ENCODE data around the gene AP1B1.
"Not testable (repeated sequence)": the region's sequence is repeated elsewhere in the genome, so short reads cannot be mapped to it uniquely, and the experiment has no call there.

AP1B1 gene

GRCh38 chr22:29387921-29388758 is at the start of gene AP1B1:
AP1B1 (minus strand) TSS chr22:29388570; CDS start chr22:29367243, 21,327 bp downstream.
- DNase-seq: peak; percentile 71

GRCh38 chr22:29435236-29436136 is 47.1 kb upstream of the AP1B1 start:
- no peak for DNase-seq

GRCh38 chr22:29434288-29434687 is 45.9 kb upstream of the AP1B1 start:
- no peak for DNase-seq

- DNase-seq: no peak
Measured at GRCh38 chr22:29433856-29434255, 45.5 kb upstream of the AP1B1 start.

- no peak for DNase-seq
Measured at GRCh38 chr22:29431986-29432385, 43.6 kb upstream of the AP1B1 start.

- no peak for DNase-seq
Measured at GRCh38 chr22:29427176-29427760, 38.9 kb upstream of the AP1B1 start.

- DNase-seq: no peak
Measured at GRCh38 chr22:29426476-29426875, 38.1 kb upstream of the AP1B1 start.

GRCh38 chr22:29418704-29419103 is 30.3 kb upstream of the AP1B1 start:
- DNase-seq: not testable (repeated sequence)

GRCh38 chr22:29414951-29415591 is 26.7 kb upstream of the AP1B1 start:
- peak; percentile 7 for DNase-seq

GRCh38 chr22:29412772-29413171 is 24.4 kb upstream of the AP1B1 start:
- DNase-seq: not testable (repeated sequence)

GRCh38 chr22:29411569-29412211 is 23.3 kb upstream of the AP1B1 start:
- not testable (repeated sequence) for DNase-seq

GRCh38 chr22:29408940-29409339 is 20.6 kb upstream of the AP1B1 start:
- no peak for DNase-seq

- DNase-seq: not testable (repeated sequence)
Measured at GRCh38 chr22:29401538-29401937, 13.2 kb upstream of the AP1B1 start.

- no peak for DNase-seq
Measured at GRCh38 chr22:29400576-29400975, 12.2 kb upstream of the AP1B1 start.

GRCh38 chr22:29397791-29398190 is 9.4 kb upstream of the AP1B1 start:
- no peak for DNase-seq

GRCh38 chr22:29396126-29396525 is 7.8 kb upstream of the AP1B1 start:
- DNase-seq: no peak

GRCh38 chr22:29394931-29395581 is 6.7 kb upstream of the AP1B1 start:
- peak; percentile 61 for DNase-seq

GRCh38 chr22:29393019-29393608 is 4.7 kb upstream of the AP1B1 start:
- no peak for DNase-seq

GRCh38 chr22:29391546-29391945 is 3.2 kb upstream of the AP1B1 start:
- no peak for DNase-seq

- DNase-seq: no peak
Measured at GRCh38 chr22:29390270-29390669, 1.9 kb upstream of the AP1B1 start.

- DNase-seq: no peak
Measured at GRCh38 chr22:29388759-29389090, 355 bp upstream of the AP1B1 start.

- no peak for DNase-seq
Measured at GRCh38 chr22:29386708-29387107, 1.7 kb downstream of the AP1B1 start.

All from NCI-H2029 treated with DMSO at 0.1 percent for 48 hours (cell line).